Chondrocyte (in vitro differentiated cells): ENCODE data around the gene TTC36. TPM values are rescaled to one million over a fixed set of nuclear protein-coding genes. Genes with fewer than 3 reads are reported as not detected.

Experiments used
- DNase-seq: peaks from one replicate; pipeline ENCODE4 v3.0.0; 2021; ENCODE audit warnings: mixed read lengths, low spot score
- H3K27ac Mint-ChIP-seq: one replicate; pipeline ENCODE4 v1.8.0; 2021; ENCODE audit warnings: mild to moderate bottlenecking, moderate library complexity, mixed read lengths; ENCODE audit not compliant: unreplicated experiment
- H3K27me3 Mint-ChIP-seq: 2 replicates; pipeline ENCODE4 v1.8.0; 2021; ENCODE audit warnings: low read depth, mixed read lengths
- H3K36me3 Mint-ChIP-seq: 2 replicates; pipeline ENCODE4 v1.8.0; 2021; ENCODE audit warnings: low read depth, mixed read lengths
- H3K4me1 Mint-ChIP-seq: 2 replicates; pipeline ENCODE4 v1.8.0; 2021; ENCODE audit warnings: low read depth, mild to moderate bottlenecking, mixed read lengths
- H3K4me3 Mint-ChIP-seq: one replicate; pipeline ENCODE4 v1.8.0; 2021; ENCODE audit warnings: mild to moderate bottlenecking, moderate library complexity, mixed read lengths; ENCODE audit not compliant: unreplicated experiment
- H3K9me3 Mint-ChIP-seq: 2 replicates; pipeline ENCODE4 v1.8.0; 2021; ENCODE audit warnings: low read depth, mixed read lengths
- total RNA-seq: library from RNA; stranded (reverse); gene quantifications from 3 replicates; pipeline ENCODE4 v1.2.1, GENCODE V29; 2021
- TF ChIP-seq, protein P1 (sequence below): fragments of 200-600 bp; sonication (generic); IDR thresholded peaks from 2 replicates; pipeline ENCODE4 v1.5.0; 2021; ENCODE audit warnings: antibody characterized with exemption, mild to moderate bottlenecking, moderate library complexity

Gene TTC36
- total RNA-seq, 1 donor from 2014 or later, result 0.27 TPM

DNA sequence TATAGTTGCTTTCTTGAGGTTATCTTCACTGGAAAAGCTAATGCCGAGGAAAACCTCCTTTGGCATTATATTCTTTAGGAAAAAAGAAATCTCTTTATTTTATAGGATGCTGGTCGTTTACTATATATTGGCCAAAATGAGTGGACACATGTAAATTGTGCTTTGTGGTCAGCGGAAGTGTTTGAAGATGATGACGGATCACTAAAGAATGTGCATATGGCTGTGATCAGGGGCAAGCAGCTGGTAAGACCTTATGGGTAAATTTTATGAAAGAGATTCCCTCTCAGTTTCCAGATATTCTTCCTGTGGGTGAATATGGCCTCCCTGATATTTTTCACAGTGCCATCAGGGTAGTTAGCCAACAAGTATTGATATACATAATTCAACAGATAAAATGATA, 29.4 kb upstream of the TTC36 start:
- H3K27ac Mint-ChIP-seq, result no peak overlapping the region
- no peak for DNase-seq
- H3K9me3 Mint-ChIP-seq, result no peaks in the 10 kb centered on the region
- peaks cover 3% of the 10 kb centered on the region for H3K4me1 Mint-ChIP-seq
- no peak overlapping the region for H3K4me3 Mint-ChIP-seq
- TF ChIP-seq, protein P1, sequence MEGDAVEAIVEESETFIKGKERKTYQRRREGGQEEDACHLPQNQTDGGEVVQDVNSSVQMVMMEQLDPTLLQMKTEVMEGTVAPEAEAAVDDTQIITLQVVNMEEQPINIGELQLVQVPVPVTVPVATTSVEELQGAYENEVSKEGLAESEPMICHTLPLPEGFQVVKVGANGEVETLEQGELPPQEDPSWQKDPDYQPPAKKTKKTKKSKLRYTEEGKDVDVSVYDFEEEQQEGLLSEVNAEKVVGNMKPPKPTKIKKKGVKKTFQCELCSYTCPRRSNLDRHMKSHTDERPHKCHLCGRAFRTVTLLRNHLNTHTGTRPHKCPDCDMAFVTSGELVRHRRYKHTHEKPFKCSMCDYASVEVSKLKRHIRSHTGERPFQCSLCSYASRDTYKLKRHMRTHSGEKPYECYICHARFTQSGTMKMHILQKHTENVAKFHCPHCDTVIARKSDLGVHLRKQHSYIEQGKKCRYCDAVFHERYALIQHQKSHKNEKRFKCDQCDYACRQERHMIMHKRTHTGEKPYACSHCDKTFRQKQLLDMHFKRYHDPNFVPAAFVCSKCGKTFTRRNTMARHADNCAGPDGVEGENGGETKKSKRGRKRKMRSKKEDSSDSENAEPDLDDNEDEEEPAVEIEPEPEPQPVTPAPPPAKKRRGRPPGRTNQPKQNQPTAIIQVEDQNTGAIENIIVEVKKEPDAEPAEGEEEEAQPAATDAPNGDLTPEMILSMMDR, result no peak
- no peaks in the 10 kb centered on the region for H3K27me3 Mint-ChIP-seq
- peaks cover 49% of the 10 kb centered on the region for H3K36me3 Mint-ChIP-seq

DNA sequence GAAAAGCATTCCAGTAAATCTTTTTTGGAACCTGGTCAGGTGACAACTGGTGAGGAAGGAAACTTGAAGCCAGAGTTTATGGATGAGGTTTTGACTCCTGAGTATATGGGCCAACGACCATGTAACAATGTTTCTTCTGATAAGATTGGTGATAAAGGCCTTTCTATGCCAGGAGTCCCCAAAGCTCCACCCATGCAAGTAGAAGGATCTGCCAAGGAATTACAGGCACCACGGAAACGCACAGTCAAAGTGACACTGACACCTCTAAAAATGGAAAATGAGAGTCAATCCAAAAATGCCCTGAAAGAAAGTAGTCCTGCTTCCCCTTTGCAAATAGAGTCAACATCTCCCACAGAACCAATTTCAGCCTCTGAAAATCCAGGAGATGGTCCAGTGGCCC, 24.1 kb upstream of the TTC36 start:
- peaks cover 65% of the 10 kb centered on the region for H3K36me3 Mint-ChIP-seq
- H3K4me3 Mint-ChIP-seq, result no peak overlapping the region
- no peaks in the 10 kb centered on the region for H3K9me3 Mint-ChIP-seq
- H3K27ac Mint-ChIP-seq, result no peak overlapping the region
- no peak for DNase-seq
- H3K27me3 Mint-ChIP-seq, result no peaks in the 10 kb centered on the region
- no peaks in the 10 kb centered on the region for H3K4me1 Mint-ChIP-seq
- TF ChIP-seq, protein P1, result no peak

DNA sequence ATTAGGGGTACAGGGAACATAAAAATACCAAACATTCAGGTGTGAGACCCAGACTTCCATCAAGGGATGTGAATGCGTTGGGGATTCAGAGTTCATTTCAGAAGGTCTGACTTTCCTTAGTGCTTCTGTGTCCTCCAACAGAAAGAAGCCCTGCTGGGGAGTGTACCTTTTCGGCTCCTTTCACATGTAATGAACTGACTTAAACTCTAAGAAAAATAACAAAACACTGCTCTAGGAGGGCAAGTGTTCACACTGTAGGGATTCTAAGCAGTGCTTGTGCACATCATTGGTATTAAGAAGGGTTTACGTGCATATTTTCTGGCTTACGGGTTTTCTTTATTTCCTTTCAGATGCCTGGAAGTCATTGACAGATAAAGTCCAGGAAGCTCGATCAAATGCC, 15.7 kb upstream of the TTC36 start:
- Mint-ChIP-seq H3K27ac (no peak overlapping the region), H3K9me3 (no peaks in the 10 kb centered on the region), H3K4me1 (no peaks in the 10 kb centered on the region), H3K4me3 (no peak overlapping the region), H3K36me3 (peaks cover 37% of the 10 kb centered on the region), H3K27me3 (no peaks in the 10 kb centered on the region)
- no peak for DNase-seq
- TF ChIP-seq, protein P1, result no peak

DNA sequence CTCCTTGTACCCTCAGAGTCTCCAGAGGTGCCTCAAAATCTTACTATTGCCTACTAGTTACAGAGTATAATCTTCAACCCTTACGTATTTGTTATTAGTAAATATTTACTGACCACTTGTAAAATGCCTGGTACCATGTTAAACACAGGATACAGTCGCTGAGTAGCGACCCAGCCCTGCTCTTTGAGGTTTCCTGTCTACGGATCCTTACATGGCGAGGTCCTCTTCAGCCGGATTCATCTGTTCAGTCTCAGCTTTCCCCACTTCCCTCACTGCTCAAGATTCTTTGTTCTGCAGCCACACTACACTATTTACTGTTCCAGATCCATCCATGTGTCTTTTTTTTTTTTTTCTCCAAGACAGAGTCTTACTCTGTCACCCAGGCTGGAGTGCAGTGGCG, 13.2 kb upstream of the TTC36 start:
- no peaks in the 10 kb centered on the region for H3K4me1 Mint-ChIP-seq
- TF ChIP-seq, protein P1, result no peak
- no peaks in the 10 kb centered on the region for H3K9me3 Mint-ChIP-seq
- peaks cover 37% of the 10 kb centered on the region for H3K36me3 Mint-ChIP-seq
- no peak for DNase-seq
- H3K27ac Mint-ChIP-seq, result no peak overlapping the region
- H3K27me3 Mint-ChIP-seq, result no peaks in the 10 kb centered on the region
- H3K4me3 Mint-ChIP-seq, result no peak overlapping the region

DNA sequence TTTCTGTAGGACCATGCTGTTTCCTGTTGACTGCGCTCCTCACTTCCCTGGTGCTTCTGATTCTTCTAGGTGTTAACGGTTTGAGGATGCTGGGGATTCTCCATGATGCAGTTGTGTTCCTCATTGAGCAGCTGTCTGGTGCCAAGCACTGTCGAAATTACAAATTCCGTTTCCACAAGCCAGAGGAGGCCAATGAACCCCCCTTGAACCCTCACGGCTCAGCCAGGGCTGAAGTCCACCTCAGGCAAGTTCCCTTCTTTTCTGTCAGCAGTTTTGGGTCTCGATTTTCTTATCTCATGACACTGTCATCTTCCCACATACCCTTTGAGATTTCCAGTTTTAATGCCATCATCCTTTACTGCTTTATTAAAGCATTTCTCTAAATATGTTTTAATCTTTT, 7.7 kb upstream of the TTC36 start:
- Mint-ChIP-seq H3K27me3 (no peaks in the 10 kb centered on the region), H3K27ac (no peak overlapping the region), H3K36me3 (peaks cover 42% of the 10 kb centered on the region), H3K4me3 (no peak overlapping the region), H3K4me1 (no peaks in the 10 kb centered on the region), H3K9me3 (no peaks in the 10 kb centered on the region)
- no peak for DNase-seq
- TF ChIP-seq, protein P1, result no peak
